ENCODE data around the gene TAS2R14. TPM values are rescaled to one million over a fixed set of nuclear protein-coding genes. Genes with fewer than 3 reads are reported as not detected.

The TAS2R14 gene
- polyA plus RNA-seq, 1 donor from 2014 or later, result 14.9 TPM

GRCh38 chr12:10952645-10953044, 13.6 kb upstream of the TAS2R14 start:
- no peaks in the 10 kb centered on the region for H3K9me2 ChIP-seq (ENCODE audit: insufficient read depth, low read length)
- no peaks in the 10 kb centered on the region for H3K36me3 ChIP-seq (ENCODE audit: insufficient read depth, low read length)
- H2AFZ ChIP-seq (ENCODE audit: low read depth, low read length), result no peak overlapping the region
- H3K9me3 ChIP-seq (ENCODE audit: low read length), result peaks cover 14% of the 10 kb centered on the region
- H3K27ac ChIP-seq (ENCODE audit: low read length), result no peak overlapping the region
- H3K4me2 ChIP-seq (ENCODE audit: low read length), result no peak overlapping the region
- H3F3A ChIP-seq (ENCODE audit: insufficient read depth, low read length, poor library complexity, severe bottlenecking), result no peaks in the 10 kb centered on the region
- TF ChIP-seq POLR2AphosphoS5 (IDR thresholded peaks at IDR 0.05) (no peak), MXI1 (conservative IDR thresholded peaks at IDR 0.05; ENCODE audit: poor library complexity, severe bottlenecking) (no peak), EP300 (conservative IDR thresholded peaks at IDR 0.05; ENCODE audit: poor library complexity, severe bottlenecking) (no peak), RAD21 (conservative IDR thresholded peaks at IDR 0.05) (no peak), SMC3 (conservative IDR thresholded peaks at IDR 0.05; ENCODE audit: poor library complexity) (no peak), REST (IDR thresholded peaks at IDR 0.05; ENCODE audit: borderline replicate concordance) (no peak), EZH2 (IDR thresholded peaks at IDR 0.05; ENCODE audit: borderline replicate concordance, insufficient read depth, low read length, poor library complexity, severe bottlenecking) (no peak), TAF1 (IDR thresholded peaks at IDR 0.05; ENCODE audit: low read depth) (no peak), CTCF (IDR thresholded peaks at IDR 0.05; ENCODE audit: poor library complexity, severe bottlenecking) (no peak)
- no peak overlapping the region for H3K4me3 ChIP-seq (ENCODE audit: low read length)
- H3K9ac ChIP-seq (ENCODE audit: low read length), result no peak overlapping the region
- H3K79me2 ChIP-seq (replicated peaks; ENCODE audit: insufficient read depth, low read length), result no peaks in the 10 kb centered on the region
- no peaks in the 10 kb centered on the region for H4K20me1 ChIP-seq (ENCODE audit: insufficient read depth)
- H3K27me3 ChIP-seq (ENCODE audit: insufficient read depth, low read depth, low read length), result no peaks in the 10 kb centered on the region

GRCh38 chr12:10943167-10943566, 4.1 kb upstream of the TAS2R14 start:
- H3K36me3 ChIP-seq (ENCODE audit: insufficient read depth, low read length), result no peaks in the 10 kb centered on the region
- H3F3A ChIP-seq (ENCODE audit: insufficient read depth, low read length, poor library complexity, severe bottlenecking), result no peaks in the 10 kb centered on the region
- no peak overlapping the region for H3K4me3 ChIP-seq (ENCODE audit: low read length)
- H3K9ac ChIP-seq (ENCODE audit: low read length), result no peak overlapping the region
- no peak overlapping the region for H2AFZ ChIP-seq (ENCODE audit: low read depth, low read length)
- no peak overlapping the region for H3K4me2 ChIP-seq (ENCODE audit: low read length)
- H3K9me3 ChIP-seq (ENCODE audit: low read length), result peaks cover 9% of the 10 kb centered on the region
- TF ChIP-seq SMC3 (conservative IDR thresholded peaks at IDR 0.05; ENCODE audit: poor library complexity) (no peak), RAD21 (conservative IDR thresholded peaks at IDR 0.05) (no peak), MXI1 (conservative IDR thresholded peaks at IDR 0.05; ENCODE audit: poor library complexity, severe bottlenecking) (no peak), REST (IDR thresholded peaks at IDR 0.05; ENCODE audit: borderline replicate concordance) (no peak), POLR2AphosphoS5 (IDR thresholded peaks at IDR 0.05) (no peak), CTCF (IDR thresholded peaks at IDR 0.05; ENCODE audit: poor library complexity, severe bottlenecking) (no peak), EP300 (conservative IDR thresholded peaks at IDR 0.05; ENCODE audit: poor library complexity, severe bottlenecking) (no peak), EZH2 (IDR thresholded peaks at IDR 0.05; ENCODE audit: borderline replicate concordance, insufficient read depth, low read length, poor library complexity, severe bottlenecking) (no peak), TAF1 (IDR thresholded peaks at IDR 0.05; ENCODE audit: low read depth) (no peak)
- no peaks in the 10 kb centered on the region for H4K20me1 ChIP-seq (ENCODE audit: insufficient read depth)
- no peak overlapping the region for H3K27ac ChIP-seq (ENCODE audit: low read length)
- no peaks in the 10 kb centered on the region for H3K79me2 ChIP-seq (replicated peaks; ENCODE audit: insufficient read depth, low read length)
- no peaks in the 10 kb centered on the region for H3K9me2 ChIP-seq (ENCODE audit: insufficient read depth, low read length)
- H3K27me3 ChIP-seq (ENCODE audit: insufficient read depth, low read depth, low read length), result no peaks in the 10 kb centered on the region

Data from neural cell (in vitro differentiated cells).